Measurements from ENCODE around the gene SLC23A2.
A peak's percentile ranks its signal among the peaks of the same experiment; 100 is the strongest.
"Not testable (repeated sequence)": the region's sequence is repeated elsewhere in the genome, so short reads cannot be mapped to it uniquely, and the experiment has no call there.

Gene SLC23A2

DNA sequence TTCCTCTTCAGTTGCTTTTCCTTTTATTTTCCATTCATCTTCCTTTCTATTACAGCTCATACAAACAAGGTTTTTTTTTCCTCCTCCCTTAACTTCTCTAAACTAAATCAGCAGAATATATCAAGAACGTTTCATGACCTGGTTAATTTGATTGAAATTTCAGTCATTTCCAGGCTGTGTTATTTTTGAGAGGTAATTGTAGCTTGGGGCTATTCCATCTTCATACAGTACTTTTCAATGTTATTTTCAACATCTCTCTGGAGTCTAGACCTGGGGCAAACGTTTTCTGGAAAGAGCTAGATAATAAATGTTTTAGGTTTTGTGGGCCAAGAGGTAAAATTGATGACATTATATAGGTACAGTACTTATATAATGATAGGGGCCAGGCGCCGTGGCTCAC, 4.0 kb upstream of the SLC23A2 start:
- no peak for DNase-seq

DNA sequence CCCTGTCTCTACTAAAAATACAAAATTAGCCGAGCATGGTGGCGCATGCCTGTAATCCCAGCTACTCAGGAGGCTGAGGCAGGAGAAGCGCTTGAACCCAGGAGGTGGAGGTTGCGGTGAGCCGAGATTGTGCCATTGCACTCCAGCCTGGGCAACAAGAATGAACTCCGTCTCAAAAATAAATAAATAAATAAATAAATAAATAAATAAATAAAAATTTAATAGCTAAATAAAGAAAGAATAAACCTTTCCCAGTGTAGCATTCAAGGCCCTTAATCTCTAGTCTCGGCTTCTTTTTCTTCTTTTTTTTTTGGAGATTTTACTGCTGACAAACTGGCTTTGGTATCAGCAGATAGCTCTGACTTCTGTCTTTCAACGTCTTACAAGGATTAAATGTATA, 3.5 kb upstream of the SLC23A2 start:
- DNase-seq, result not testable (repeated sequence)

- no peak for DNase-seq
Measured at GRCh38 chr20:5003626-5004025, 2.3 kb upstream of the SLC23A2 start.

DNA sequence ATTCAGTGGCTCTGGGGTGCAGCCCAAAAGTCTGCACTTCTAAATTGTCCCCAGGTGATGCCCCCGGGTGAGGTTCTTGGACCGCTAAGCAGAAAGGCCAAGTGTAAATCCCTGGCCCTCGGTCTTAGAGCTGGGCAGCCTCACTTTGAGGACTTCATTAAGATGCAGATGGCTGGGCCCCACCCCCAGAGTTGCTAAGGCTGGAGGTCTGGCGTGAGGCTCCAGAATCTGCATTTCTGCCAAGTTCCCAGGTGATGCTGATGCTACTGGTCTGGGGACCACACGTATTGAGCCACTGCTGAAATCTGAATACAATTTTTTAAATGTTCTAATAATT, 735 bp upstream of the SLC23A2 start:
- DNase-seq, result no peak

DNA sequence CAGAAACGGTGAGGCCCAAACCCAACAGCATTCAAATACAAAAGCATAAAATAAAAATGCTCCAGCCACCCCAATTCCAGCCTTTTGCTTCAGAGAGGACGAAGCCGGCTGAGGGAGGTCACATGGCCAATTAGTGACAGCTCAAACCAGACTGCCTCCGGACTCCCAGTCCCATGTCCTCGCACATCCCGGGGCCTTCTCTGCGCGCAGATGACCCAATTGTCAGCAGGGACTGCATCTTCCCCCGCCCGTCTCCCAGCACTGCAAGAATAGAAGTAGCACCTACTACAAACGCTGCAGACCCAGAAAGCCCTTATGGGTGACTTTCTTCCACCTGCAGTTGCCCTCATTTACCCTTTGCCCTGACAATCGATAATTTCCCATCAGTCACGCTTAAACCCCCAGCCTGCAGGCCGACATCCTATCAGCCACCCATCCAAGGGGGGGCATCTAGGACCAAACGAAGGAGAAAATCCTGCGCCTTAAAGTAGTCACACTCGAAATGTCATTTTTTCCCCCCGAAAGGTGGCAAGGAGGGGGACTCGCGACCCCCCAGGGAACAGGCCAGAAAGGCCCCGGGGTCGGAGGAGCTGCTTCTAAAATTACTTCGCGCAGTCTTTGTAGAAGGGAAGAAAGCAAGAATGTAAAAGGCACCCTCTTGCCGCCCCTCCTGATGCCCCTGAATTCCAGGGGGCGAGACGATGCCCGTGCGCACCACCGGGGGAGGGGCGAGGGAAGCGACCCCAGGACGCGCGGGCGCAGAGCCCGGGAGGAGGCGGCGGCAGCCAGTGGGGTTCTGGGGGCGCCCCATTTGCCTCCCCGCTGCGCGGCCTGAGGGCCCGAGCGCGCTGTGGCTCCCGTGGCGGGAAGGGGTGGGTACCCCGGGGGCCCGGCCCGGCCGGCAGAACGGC, 792 bp downstream of the SLC23A2 start:
- peak; percentile 19 for DNase-seq

DNA sequence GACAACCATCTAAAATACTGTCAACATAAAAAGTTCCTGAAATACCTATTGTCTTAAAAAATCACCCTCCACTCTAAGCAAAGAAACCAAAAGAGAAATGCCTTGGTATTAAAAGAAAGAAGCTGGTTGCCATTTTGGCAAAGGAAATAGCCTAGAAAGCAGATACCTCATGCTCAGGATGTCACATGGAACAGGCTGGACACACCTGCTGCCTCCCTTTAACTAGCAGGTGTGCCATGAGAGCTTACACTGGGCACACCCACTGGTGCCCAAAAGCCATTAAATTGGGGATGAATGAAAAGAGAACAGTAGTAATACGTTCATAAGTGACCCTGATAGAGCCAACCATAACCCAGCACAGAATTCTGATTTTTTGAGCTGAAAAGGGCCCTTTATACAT, 1.5 kb downstream of the SLC23A2 start:
- no peak for DNase-seq

- no peak for DNase-seq
Measured at GRCh38 chr20:4998160-4998651, 3.1 kb downstream of the SLC23A2 start.

GRCh38 chr20:4997222-4997621, 4.1 kb downstream of the SLC23A2 start:
- DNase-seq, result no peak

DNA sequence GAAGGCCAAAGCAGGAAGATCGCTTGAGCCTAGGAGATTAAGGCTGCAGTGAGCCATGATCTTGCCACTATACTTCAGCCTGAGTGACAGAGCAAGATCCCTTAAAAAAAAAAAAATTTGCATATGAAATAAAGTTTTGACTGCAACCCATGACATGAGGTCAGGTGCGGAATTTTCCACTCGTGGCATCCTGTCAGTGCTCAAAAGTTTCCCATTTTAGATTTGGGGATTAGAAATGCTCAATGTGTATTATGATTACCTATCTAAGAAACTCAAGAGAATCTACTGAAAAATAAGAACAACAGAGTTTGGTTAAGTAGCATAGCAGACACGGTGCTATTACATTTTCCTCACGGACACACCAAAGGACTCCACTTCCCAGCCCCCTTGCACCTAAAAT, 11.7 kb downstream of the SLC23A2 start:
- DNase-seq, result no peak

DNA sequence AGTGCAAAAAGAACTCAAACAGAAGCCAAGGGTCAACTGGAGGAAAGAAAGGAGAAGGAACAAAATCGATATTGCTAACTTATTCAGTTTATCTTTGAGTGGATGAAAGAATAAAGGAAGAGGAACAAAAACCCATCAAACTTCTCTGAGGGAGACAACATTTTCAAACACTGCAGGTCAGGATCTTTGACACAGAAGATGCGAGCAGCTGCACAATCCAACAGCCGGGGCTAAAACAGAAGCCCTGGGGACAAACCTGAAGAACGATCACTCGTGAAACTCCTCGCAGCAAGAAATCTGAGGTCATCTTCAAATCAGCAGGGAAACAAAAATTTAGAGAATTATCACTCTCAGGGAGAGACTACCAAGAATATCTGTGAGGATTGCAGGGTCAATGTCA, 14.2 kb downstream of the SLC23A2 start:
- DNase-seq, result no peak

- no peak for DNase-seq
Measured at GRCh38 chr20:4985658-4986057, 15.7 kb downstream of the SLC23A2 start.

GRCh38 chr20:4982281-4982680, 19.0 kb downstream of the SLC23A2 start:
- no peak for DNase-seq

DNA sequence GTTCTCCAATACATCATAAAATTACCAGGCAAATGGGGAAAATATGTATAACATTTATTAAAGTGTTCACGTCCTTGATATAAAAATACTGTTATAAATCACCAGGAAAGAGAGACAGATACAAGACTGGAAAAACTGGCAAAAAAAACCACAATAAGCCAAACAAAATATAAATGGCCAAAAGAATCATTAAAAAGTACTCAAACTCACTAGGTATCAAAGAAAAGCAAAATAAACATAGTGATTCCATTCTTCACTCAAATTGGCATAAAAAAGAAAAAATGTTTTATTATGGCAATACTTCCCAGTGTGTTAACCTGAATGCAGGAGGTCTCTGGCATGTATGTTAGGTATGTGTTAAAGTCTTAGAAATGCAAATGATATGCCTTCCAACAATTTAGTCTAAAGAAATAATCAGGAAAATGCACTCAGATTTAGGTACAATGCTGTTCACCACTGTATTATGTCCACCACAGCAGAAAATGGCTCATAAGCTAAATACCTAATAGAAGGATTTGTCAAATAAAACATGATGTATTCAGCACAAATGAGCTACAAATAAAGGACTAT, 21.4 kb downstream of the SLC23A2 start:
- no peak for DNase-seq

GRCh38 chr20:4978050-4978918, 23.0 kb downstream of the SLC23A2 start:
- DNase-seq, result no peak

DNA sequence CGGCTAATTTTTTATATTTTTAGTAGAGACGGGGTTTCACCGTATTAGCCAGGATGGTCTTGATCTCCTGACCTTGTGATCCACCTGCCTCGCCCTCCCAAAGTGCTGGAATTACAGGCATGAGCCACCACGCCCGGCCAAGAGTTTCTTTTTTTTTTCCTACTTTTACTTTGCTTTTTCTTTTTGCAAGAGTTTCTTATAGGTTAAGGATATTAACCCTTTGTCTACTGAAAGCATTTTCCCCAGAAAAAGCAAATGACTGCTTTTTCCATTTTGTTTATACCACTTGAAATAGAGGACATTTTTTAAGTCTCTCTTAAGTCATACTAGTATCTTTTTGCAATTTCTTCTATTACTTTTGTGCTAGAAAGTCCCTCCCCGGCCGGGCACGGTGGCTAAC, 25.3 kb downstream of the SLC23A2 start:
- DNase-seq, result not testable (repeated sequence)

DNA sequence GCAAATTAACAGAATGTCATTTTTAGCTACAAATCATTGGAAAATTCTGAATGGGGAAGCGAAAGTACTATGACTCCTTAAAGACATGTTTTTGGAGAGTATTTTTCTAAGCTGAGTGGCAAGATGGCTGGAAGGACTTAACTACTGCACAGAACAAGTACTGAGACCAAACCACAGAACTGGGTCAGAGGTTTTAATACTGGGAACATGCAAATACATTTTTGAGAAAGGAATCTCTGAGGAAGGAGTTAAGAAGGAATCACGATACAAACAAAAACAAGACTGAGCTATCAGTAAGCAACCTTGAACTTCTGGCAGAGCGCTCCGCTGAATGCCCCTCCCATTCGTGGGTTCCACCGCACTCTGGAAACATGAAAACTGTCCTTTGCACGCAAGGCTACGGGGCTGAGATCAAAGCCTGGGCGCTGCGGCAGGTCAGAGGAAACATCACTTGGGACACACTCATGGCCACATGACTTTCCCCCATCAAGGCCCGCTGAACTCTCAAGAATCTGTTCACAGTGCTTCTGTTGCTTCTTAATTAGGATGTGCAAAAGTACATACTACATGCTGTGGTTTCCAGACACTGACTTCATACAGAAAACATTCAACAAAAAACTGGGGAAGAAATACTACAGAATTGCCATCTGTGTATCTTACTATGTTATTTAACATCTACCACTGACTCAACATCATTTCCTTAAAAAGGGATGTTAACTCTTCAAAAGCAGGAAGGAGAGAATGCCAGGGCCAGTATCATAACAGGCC, 27.8 kb downstream of the SLC23A2 start:
- DNase-seq, result peak; percentile 72

DNA sequence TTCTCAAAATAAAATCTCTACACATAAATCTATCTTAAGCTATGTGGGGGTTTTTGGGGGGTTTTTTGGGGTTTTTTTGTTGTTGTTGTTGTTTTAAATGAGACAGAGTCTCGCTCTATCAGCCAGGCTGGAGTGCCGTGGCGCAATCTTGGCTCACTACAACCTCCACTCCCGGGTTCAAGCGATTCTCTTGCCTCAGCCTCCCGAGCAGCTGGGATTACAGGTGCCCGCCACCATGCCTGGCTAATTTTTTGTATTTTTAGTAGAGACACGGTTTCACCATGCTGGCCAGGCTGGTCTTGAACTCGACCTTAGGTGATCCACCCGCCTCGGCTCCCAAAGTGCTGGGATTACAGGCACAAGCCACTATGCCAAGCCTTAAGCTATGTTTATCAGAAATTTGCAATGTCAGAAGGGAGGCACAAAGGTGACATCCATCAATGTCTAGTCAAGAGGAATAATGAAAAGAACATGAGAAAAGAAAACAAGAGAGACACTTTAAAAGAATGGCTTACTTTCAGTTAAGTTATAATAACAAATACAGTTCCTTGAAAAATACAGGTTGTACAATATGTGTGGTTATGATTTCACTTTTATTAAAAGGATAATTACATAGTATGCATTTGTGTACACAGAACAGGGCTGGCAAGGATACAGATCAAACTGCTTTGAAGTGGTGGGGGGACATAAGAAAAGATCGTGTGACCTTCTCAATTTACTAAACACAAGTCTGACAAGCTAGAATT, 28.6 kb downstream of the SLC23A2 start:
- no peak for DNase-seq

DNA sequence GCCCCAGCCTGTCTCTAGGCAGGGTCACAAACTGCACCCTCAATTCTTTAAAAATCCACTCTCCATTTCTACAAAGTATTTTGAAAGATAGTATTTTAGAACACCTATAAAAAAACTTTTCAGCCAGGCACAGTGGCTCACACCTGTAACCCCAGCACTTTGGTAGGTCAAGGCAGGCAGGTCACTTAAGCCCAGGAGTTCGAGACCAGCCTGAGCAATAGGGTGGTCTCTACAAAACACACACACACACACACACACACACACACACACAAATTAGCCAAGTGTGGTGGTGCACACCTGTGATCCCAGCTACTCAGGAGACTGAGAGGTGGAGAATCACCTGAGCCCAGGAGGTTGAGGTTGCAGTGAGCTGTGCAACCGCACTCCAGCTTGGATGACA, 30.2 kb downstream of the SLC23A2 start:
- no peak for DNase-seq

DNA sequence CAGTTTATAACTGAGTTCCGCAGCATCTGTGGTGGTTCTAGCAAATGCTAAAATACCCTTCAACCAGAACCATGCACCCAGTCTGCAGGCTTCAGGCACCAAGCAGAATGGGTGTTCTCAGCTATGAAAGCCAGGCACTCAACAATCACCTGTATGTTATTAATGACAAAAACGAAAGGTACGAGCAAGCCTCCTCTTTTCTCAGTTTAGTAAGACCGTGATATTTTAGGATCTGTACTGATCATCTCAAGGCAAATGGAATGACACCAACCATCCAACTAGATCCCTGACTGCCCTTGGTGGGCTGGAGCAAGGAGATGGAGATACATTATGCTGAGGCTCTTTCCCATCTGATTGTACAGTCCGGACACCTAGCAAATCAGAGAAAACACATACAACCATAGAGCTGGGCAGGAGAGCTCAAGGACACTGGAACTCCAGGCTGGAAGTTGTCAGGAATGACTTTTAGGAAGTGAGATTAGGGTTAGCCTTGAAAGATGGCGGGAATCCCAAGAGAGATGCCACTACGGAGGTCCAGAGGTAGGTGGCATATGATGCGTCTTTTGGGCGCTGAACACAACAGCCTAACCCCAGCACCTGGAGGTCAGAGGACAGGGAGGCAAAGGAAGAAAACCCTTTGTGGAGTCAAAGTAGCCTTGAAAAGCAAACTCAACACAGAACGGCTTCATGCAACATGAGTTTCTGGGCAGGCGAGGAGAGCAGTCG, 33.4 kb downstream of the SLC23A2 start:
- DNase-seq, result no peak

GRCh38 chr20:4966826-4967751, 34.2 kb downstream of the SLC23A2 start:
- DNase-seq, result no peak
